Measurements from ENCODE around the gene SMURF2.
"Not testable (repeated sequence)": the region's sequence is repeated elsewhere in the genome, so short reads cannot be mapped to it uniquely, and the experiment has no call there.

SMURF2 gene

GRCh38 chr17:64632606-64633005 is 29.5 kb downstream of the SMURF2 start:
- no peak for DNase-seq (ENCODE audit: low read depth in 3 of 3, low spot score in 1 of 3)

- DNase-seq (ENCODE audit: low read depth in 3 of 3, low spot score in 1 of 3) = no peak
Observed at GRCh38 chr17:64632194-64632593, 29.9 kb downstream of the SMURF2 start.

GRCh38 chr17:64630309-64631223 is 31.5 kb downstream of the SMURF2 start:
- no peak for DNase-seq (ENCODE audit: low read depth in 3 of 3, low spot score in 1 of 3)

GRCh38 chr17:64628641-64629040 is 33.5 kb downstream of the SMURF2 start:
- DNase-seq (ENCODE audit: low read depth in 3 of 3, low spot score in 1 of 3) = no peak

GRCh38 chr17:64627797-64628196 is 34.3 kb downstream of the SMURF2 start:
- no peak for DNase-seq (ENCODE audit: low read depth in 3 of 3, low spot score in 1 of 3)

GRCh38 chr17:64626827-64627226 is 35.3 kb downstream of the SMURF2 start:
- no peak for DNase-seq (ENCODE audit: low read depth in 3 of 3, low spot score in 1 of 3)

GRCh38 chr17:64625541-64625940 is 36.6 kb downstream of the SMURF2 start:
- no peak for DNase-seq (ENCODE audit: low read depth in 3 of 3, low spot score in 1 of 3)

GRCh38 chr17:64622931-64623654 is 39.0 kb downstream of the SMURF2 start:
- no peak for DNase-seq (ENCODE audit: low read depth in 3 of 3, low spot score in 1 of 3)

- DNase-seq (ENCODE audit: low read depth in 3 of 3, low spot score in 1 of 3) = no peak
Observed at GRCh38 chr17:64621772-64622171, 40.3 kb downstream of the SMURF2 start.

- DNase-seq (ENCODE audit: low read depth in 3 of 3, low spot score in 1 of 3) = no peak
Observed at GRCh38 chr17:64618848-64619247, 43.3 kb downstream of the SMURF2 start.

GRCh38 chr17:64617125-64617780 is 44.9 kb downstream of the SMURF2 start:
- no peak for DNase-seq (ENCODE audit: low read depth in 3 of 3, low spot score in 1 of 3)

- no peak for DNase-seq (ENCODE audit: low read depth in 3 of 3, low spot score in 1 of 3)
Observed at GRCh38 chr17:64615028-64615677, 47.0 kb downstream of the SMURF2 start.

- DNase-seq (ENCODE audit: low read depth in 3 of 3, low spot score in 1 of 3) = no peak
Observed at GRCh38 chr17:64614266-64615027, 47.7 kb downstream of the SMURF2 start.

GRCh38 chr17:64611369-64611768 is 50.7 kb downstream of the SMURF2 start:
- DNase-seq (ENCODE audit: low read depth in 3 of 3, low spot score in 1 of 3) = no peak

- not testable (repeated sequence) for DNase-seq (ENCODE audit: low read depth in 3 of 3, low spot score in 1 of 3)
Observed at GRCh38 chr17:64610244-64610643, 51.9 kb downstream of the SMURF2 start.

- DNase-seq (ENCODE audit: low read depth in 3 of 3, low spot score in 1 of 3) = no peak
Observed at GRCh38 chr17:64608571-64608981, 53.5 kb downstream of the SMURF2 start.

GRCh38 chr17:64607862-64608565 is 54.1 kb downstream of the SMURF2 start:
- no peak for DNase-seq (ENCODE audit: low read depth in 3 of 3, low spot score in 1 of 3)

GRCh38 chr17:64604532-64604931 is 57.6 kb downstream of the SMURF2 start:
- not testable (repeated sequence) for DNase-seq (ENCODE audit: low read depth in 3 of 3, low spot score in 1 of 3)

- DNase-seq (ENCODE audit: low read depth in 3 of 3, low spot score in 1 of 3) = no peak
Observed at GRCh38 chr17:64603987-64604386, 58.1 kb downstream of the SMURF2 start.

- no peak for DNase-seq (ENCODE audit: low read depth in 3 of 3, low spot score in 1 of 3)
Observed at GRCh38 chr17:64599827-64600226, 62.3 kb downstream of the SMURF2 start.
